ENCODE data around the gene BMF.

Gene BMF

GRCh38 chr15:40097968-40098476, 10.7 kb downstream of the BMF start:
- H2AFZ ChIP-seq (ENCODE audit: insufficient read depth, low read length, poor library complexity) = peak overlapping the region; percentile 4
- H3K4me1 ChIP-seq (ENCODE audit: control insufficient read depth in 1 of 2, insufficient read depth in 2 of 2, low read length in 2 of 2) = peaks cover 60 to 65% of the 10 kb centered on the region in 2 experiments
- H2BK12ac ChIP-seq (ENCODE audit: low read length) = peak overlapping the region; percentile 66
- peak overlapping the region; percentile 23 for H2BK5ac ChIP-seq (ENCODE audit: low read depth, low read length, poor library complexity)
- no peak overlapping the region for H3K4me3 ChIP-seq (ENCODE audit: low read depth, low read length)
- H3K9me3 ChIP-seq (ENCODE audit: insufficient read depth, low read depth, low read length) = no peaks in the 10 kb centered on the region
- peak overlapping the region; percentile 30 for H3K4ac ChIP-seq (ENCODE audit: low read depth, low read length)
- no CpG with 5 or more reads among the region's 10 CpGs for WGBS (ENCODE audit: extremely low coverage, insufficient coverage, insufficient read length)
- H3K27ac ChIP-seq (ENCODE audit: low read depth, low read length) = peak overlapping the region; percentile 94
- peaks cover 9% of the 10 kb centered on the region for H3K79me2 ChIP-seq (ENCODE audit: control insufficient read depth, insufficient read depth, low read length, poor library complexity)
- no peak for DNase-seq
- H4K12ac ChIP-seq (ENCODE audit: low read depth, low read length) = no peak overlapping the region
- no peak overlapping the region for H3K23ac ChIP-seq (ENCODE audit: low read length)
- peaks cover 49% of the 10 kb centered on the region for H3K79me1 ChIP-seq (ENCODE audit: low read length)
- H3K18ac ChIP-seq (ENCODE audit: low read length) = peak overlapping the region; percentile 54
- H4K8ac ChIP-seq (ENCODE audit: low read depth, low read length) = peak overlapping the region; percentile 48
- no peak overlapping the region for H3K9ac ChIP-seq (ENCODE audit: low read length)
- H2BK120ac ChIP-seq (ENCODE audit: insufficient read depth, low read length, poor library complexity) = peak overlapping the region; percentile 27
- no peaks in the 10 kb centered on the region for H3K27me3 ChIP-seq (ENCODE audit: insufficient read depth, low read length)
- peak overlapping the region; percentile 22 for H2AK5ac ChIP-seq (ENCODE audit: low read length)
- H4K91ac ChIP-seq (ENCODE audit: low read depth, low read length) = peak overlapping the region; percentile 72
- H3K14ac ChIP-seq (ENCODE audit: low read length) = peak overlapping the region; percentile 49
- H3K4me2 ChIP-seq (ENCODE audit: low read length) = no peak overlapping the region
- H3K36me3 ChIP-seq (ENCODE audit: control insufficient read depth in 1 of 2, insufficient read depth in 2 of 2, low read length in 2 of 2) = peaks cover 22 to 25% of the 10 kb centered on the region in 2 experiments

GRCh38 chr15:40097096-40097967, 11.3 kb downstream of the BMF start:
- H3K4me1 ChIP-seq (ENCODE audit: control insufficient read depth in 1 of 2, insufficient read depth in 2 of 2, low read length in 2 of 2) = peaks cover 60 to 65% of the 10 kb centered on the region in 2 experiments
- peaks cover 47% of the 10 kb centered on the region for H3K79me1 ChIP-seq (ENCODE audit: low read length)
- peak overlapping the region; percentile 94 for H3K27ac ChIP-seq (ENCODE audit: low read depth, low read length)
- no peak overlapping the region for H3K4me2 ChIP-seq (ENCODE audit: low read length)
- WGBS (ENCODE audit: extremely low coverage, insufficient coverage, insufficient read length) = no CpG with 5 or more reads among the region's 10 CpGs
- no peaks in the 10 kb centered on the region for H3K9me3 ChIP-seq (ENCODE audit: insufficient read depth, low read depth, low read length)
- no peak overlapping the region for H3K9ac ChIP-seq (ENCODE audit: low read length)
- H2BK120ac ChIP-seq (ENCODE audit: insufficient read depth, low read length, poor library complexity) = peak overlapping the region; percentile 27
- peak overlapping the region; percentile 22 for H2AK5ac ChIP-seq (ENCODE audit: low read length)
- peaks cover 4% of the 10 kb centered on the region for H3K79me2 ChIP-seq (ENCODE audit: control insufficient read depth, insufficient read depth, low read length, poor library complexity)
- peak overlapping the region; percentile 72 for H4K91ac ChIP-seq (ENCODE audit: low read depth, low read length)
- H2AFZ ChIP-seq (ENCODE audit: insufficient read depth, low read length, poor library complexity) = peak overlapping the region; percentile 4
- H4K12ac ChIP-seq (ENCODE audit: low read depth, low read length) = no peak overlapping the region
- peak overlapping the region; percentile 54 for H3K18ac ChIP-seq (ENCODE audit: low read length)
- peak overlapping the region; percentile 30 for H3K4ac ChIP-seq (ENCODE audit: low read depth, low read length)
- peak overlapping the region; percentile 23 for H2BK5ac ChIP-seq (ENCODE audit: low read depth, low read length, poor library complexity)
- peak overlapping the region; percentile 48 for H4K8ac ChIP-seq (ENCODE audit: low read depth, low read length)
- DNase-seq = no peak
- H3K27me3 ChIP-seq (ENCODE audit: insufficient read depth, low read length) = no peaks in the 10 kb centered on the region
- H2BK12ac ChIP-seq (ENCODE audit: low read length) = peak overlapping the region; percentile 66
- H3K14ac ChIP-seq (ENCODE audit: low read length) = peak overlapping the region; percentile 49
- H3K4me3 ChIP-seq (ENCODE audit: low read depth, low read length) = no peak overlapping the region
- H3K36me3 ChIP-seq (ENCODE audit: control insufficient read depth in 1 of 2, insufficient read depth in 2 of 2, low read length in 2 of 2) = peaks cover 22 to 23% of the 10 kb centered on the region in 2 experiments
- no peak overlapping the region for H3K23ac ChIP-seq (ENCODE audit: low read length)

- Histone ChIP-seq H4K91ac (ENCODE audit: low read depth, low read length) (peak overlapping the region; percentile 40), H3K14ac (ENCODE audit: low read length) (peak overlapping the region; percentile 48), H2BK120ac (ENCODE audit: insufficient read depth, low read length, poor library complexity) (no peak overlapping the region), H4K12ac (ENCODE audit: low read depth, low read length) (no peak overlapping the region), H3K4me2 (ENCODE audit: low read length) (no peak overlapping the region), H2AK5ac (ENCODE audit: low read length) (no peak overlapping the region), H3K9me3 (ENCODE audit: insufficient read depth, low read depth, low read length) (no peaks in the 10 kb centered on the region), H3K18ac (ENCODE audit: low read length) (no peak overlapping the region), H3K36me3 (ENCODE audit: control insufficient read depth in 1 of 2, insufficient read depth in 2 of 2, low read length in 2 of 2) (peaks cover 21% of the 10 kb centered on the region in 2 experiments), H3K4me1 (ENCODE audit: control insufficient read depth in 1 of 2, insufficient read depth in 2 of 2, low read length in 2 of 2) (peaks cover 60 to 69% of the 10 kb centered on the region in 2 experiments), H3K4me3 (ENCODE audit: low read depth, low read length) (no peak overlapping the region), H2AFZ (ENCODE audit: insufficient read depth, low read length, poor library complexity) (no peak overlapping the region), H3K79me1 (ENCODE audit: low read length) (peaks cover 50% of the 10 kb centered on the region), H3K23ac (ENCODE audit: low read length) (no peak overlapping the region), H3K79me2 (ENCODE audit: control insufficient read depth, insufficient read depth, low read length, poor library complexity) (peaks cover 4% of the 10 kb centered on the region), H2BK5ac (ENCODE audit: low read depth, low read length, poor library complexity) (no peak overlapping the region), H3K27me3 (ENCODE audit: insufficient read depth, low read length) (no peaks in the 10 kb centered on the region), H3K4ac (ENCODE audit: low read depth, low read length) (no peak overlapping the region), H2BK12ac (ENCODE audit: low read length) (peak overlapping the region; percentile 42), H3K27ac (ENCODE audit: low read depth, low read length) (no peak overlapping the region), H3K9ac (ENCODE audit: low read length) (no peak overlapping the region), H4K8ac (ENCODE audit: low read depth, low read length) (no peak overlapping the region)
- no peak for DNase-seq
- WGBS (ENCODE audit: extremely low coverage, insufficient coverage, insufficient read length) = no CpG with 5 or more reads among the region's 8 CpGs
These were observed 12.4 kb downstream of the BMF start for GRCh38 chr15:40096094-40096891.

GRCh38 chr15:40095371-40096093, 13.1 kb downstream of the BMF start:
- H3K9ac ChIP-seq (ENCODE audit: low read length) = no peak overlapping the region
- no peak overlapping the region for H3K4me3 ChIP-seq (ENCODE audit: low read depth, low read length)
- no peak for DNase-seq
- peak overlapping the region; percentile 71 for H3K18ac ChIP-seq (ENCODE audit: low read length)
- H3K9me3 ChIP-seq (ENCODE audit: insufficient read depth, low read depth, low read length) = no peaks in the 10 kb centered on the region
- H2BK5ac ChIP-seq (ENCODE audit: low read depth, low read length, poor library complexity) = peak overlapping the region; percentile 47
- H2AK5ac ChIP-seq (ENCODE audit: low read length) = peak overlapping the region; percentile 73
- H3K36me3 ChIP-seq (ENCODE audit: control insufficient read depth in 1 of 2, insufficient read depth in 2 of 2, low read length in 2 of 2) = peaks cover 22 to 23% of the 10 kb centered on the region in 2 experiments
- peak overlapping the region; percentile 55 for H3K14ac ChIP-seq (ENCODE audit: low read length)
- peaks cover 4% of the 10 kb centered on the region for H3K79me2 ChIP-seq (ENCODE audit: control insufficient read depth, insufficient read depth, low read length, poor library complexity)
- H3K79me1 ChIP-seq (ENCODE audit: low read length) = peaks cover 51% of the 10 kb centered on the region
- WGBS (ENCODE audit: extremely low coverage, insufficient coverage, insufficient read length) = no CpG with 5 or more reads among the region's 9 CpGs
- no peaks in the 10 kb centered on the region for H3K27me3 ChIP-seq (ENCODE audit: insufficient read depth, low read length)
- H2BK12ac ChIP-seq (ENCODE audit: low read length) = peak overlapping the region; percentile 24
- peak overlapping the region; percentile 60 for H4K91ac ChIP-seq (ENCODE audit: low read depth, low read length)
- no peak overlapping the region for H4K12ac ChIP-seq (ENCODE audit: low read depth, low read length)
- H3K4me2 ChIP-seq (ENCODE audit: low read length) = no peak overlapping the region
- H3K4ac ChIP-seq (ENCODE audit: low read depth, low read length) = peak overlapping the region; percentile 28
- H3K23ac ChIP-seq (ENCODE audit: low read length) = no peak overlapping the region
- no peak overlapping the region for H2AFZ ChIP-seq (ENCODE audit: insufficient read depth, low read length, poor library complexity)
- peak overlapping the region; percentile 37 for H2BK120ac ChIP-seq (ENCODE audit: insufficient read depth, low read length, poor library complexity)
- H3K27ac ChIP-seq (ENCODE audit: low read depth, low read length) = no peak overlapping the region
- peaks cover 61 to 71% of the 10 kb centered on the region in 2 experiments for H3K4me1 ChIP-seq (ENCODE audit: control insufficient read depth in 1 of 2, insufficient read depth in 2 of 2, low read length in 2 of 2)
- H4K8ac ChIP-seq (ENCODE audit: low read depth, low read length) = peak overlapping the region; percentile 63

Data from trophoblast cell (in vitro differentiated cells and primary cell).